Testis (tissue), 3 donors: Measurements from ENCODE around the gene SYNPO2L. TPM values are rescaled to one million over a fixed set of nuclear protein-coding genes. Genes with fewer than 3 reads are reported as not detected.

Experiments used
- DNase-seq: peaks from one replicate; pipeline ENCODE4 v3.0.0-alpha.2; 2019
- H3K27ac ChIP-seq, 2 donors: fragments of 200-600 bp; sonication (generic); one replicate each; pipeline ENCODE4 v1.5.1; 2019
- H3K27me3 ChIP-seq: fragments of 200-600 bp; sonication (generic); one replicate; pipeline ENCODE4 v1.5.1; 2019
- H3K36me3 ChIP-seq: fragments of 200-600 bp; sonication (generic); one replicate; pipeline ENCODE4 v1.5.1; 2017; ENCODE audit warnings: low read depth; ENCODE audit errors: missing control alignments
- H3K4me1 ChIP-seq: fragments of 200-600 bp; sonication (generic); one replicate; pipeline ENCODE4 v1.5.1; 2019
- H3K4me3 ChIP-seq, 2 donors: fragments of 200-600 bp; sonication (generic); one replicate each; pipeline ENCODE4 v1.5.1; 2017 to 2019
- H3K9me3 ChIP-seq: fragments of 200-600 bp; sonication (generic); one replicate; pipeline ENCODE4 v1.5.1; 2017
- CTCF ChIP-seq, 3 experiments: fragments of 450-650 bp in 2 of 3; fragments of 200-600 bp in 1 of 3; sonication (generic) in 1 of 3; IDR thresholded peaks; one replicate each; pipeline ENCODE4 v1.5.1; 2016 to 2019; ENCODE audit warnings: antibody characterized with exemption in 3 of 3, mild to moderate bottlenecking in 2 of 3, moderate library complexity in 1 of 3
- POLR2A ChIP-seq: fragments of 450-650 bp; IDR thresholded peaks from one replicate; pipeline ENCODE4 v1.6.1; 2017; ENCODE audit warnings: antibody characterized with exemption, mild to moderate bottlenecking, moderate library complexity
- WGBS, 2 donors: methylation state at CpG; one replicate each; pipeline ENCODE4 v1.1.5; 2018; 5-methylcytosine and 5-hydroxymethylcytosine counted together
- intact Hi-C: fragments of 100-400 bp; cut with DNase I; formaldehyde crosslinking; loops from one replicate; pipeline ENCODE4 v1.15.1; 2023; ENCODE audit warnings: low total_unique reads
- polyA plus RNA-seq: library from polyadenylated mRNA; stranded (reverse); fragments of 350-450 nt; fragmentation: Illumina TruSeq; extraction: RNeasy Lipid Tissue Mini Kit (QIAGEN cat#74804); gene quantifications from one replicate; pipeline ENCODE4 v1.2.3, GENCODE V29; 2014; ENCODE audit warnings: low read depth, low replicate concordance; ENCODE audit not compliant: insufficient read depth
- total RNA-seq, 2 donors: library from RNA; depleted of rRNA; stranded (reverse); fragments of >200 nt; gene quantifications; one replicate each; pipeline ENCODE4 v1.2.3, GENCODE V29; 2016

The SYNPO2L gene
- total and polyA plus RNA-seq, 3 donors from 2014 or later: 0.31 to 2.3 (median 0.31) TPM

DNA sequence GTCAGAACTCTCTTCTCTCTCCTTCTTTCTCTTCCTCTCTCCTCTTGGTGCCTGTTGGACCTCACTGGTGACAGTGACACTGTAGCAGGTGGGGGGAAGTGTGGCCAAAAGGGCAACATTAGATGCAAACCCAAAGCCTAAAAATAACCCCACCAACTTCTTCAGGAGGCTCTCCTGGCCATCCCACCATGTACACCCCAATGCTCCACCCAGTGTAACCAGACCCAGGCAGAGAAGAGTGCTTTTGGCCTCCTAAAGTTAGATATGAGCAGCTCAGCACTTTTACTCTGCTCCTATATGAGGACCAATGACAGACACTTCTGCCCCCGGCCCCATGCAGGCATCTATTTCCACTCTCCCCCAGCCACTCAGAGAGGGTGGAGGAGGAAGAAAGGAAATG is 20.0 kb downstream of the SYNPO2L start:
- Histone ChIP-seq H3K4me3 (no peak overlapping the region), H3K36me3 (no peaks in the 10 kb centered on the region), H3K9me3 (no peaks in the 10 kb centered on the region), H3K4me1 (no peaks in the 10 kb centered on the region), H3K27ac (no peak overlapping the region), H3K27me3 (no peaks in the 10 kb centered on the region)
- TF ChIP-seq POLR2A (no peak), CTCF (IDR thresholded peaks at IDR 0.05) (no peak)
- 54 to 71% methylated on average over 1 of the region's 1 CpG for WGBS, 2 donors
- intact Hi-C loops: no loop called here
- DNase-seq: no peak

GRCh38 chr10:73634421-73634820 is 21.4 kb downstream of the SYNPO2L start:
- no peak overlapping the region for H3K4me3 ChIP-seq
- WGBS, 2 donors: 62 to 64% methylated on average over 4 to 5 of the region's 5 CpGs
- no peaks in the 10 kb centered on the region for H3K27me3 ChIP-seq
- H3K9me3 ChIP-seq: no peaks in the 10 kb centered on the region
- H3K27ac ChIP-seq: no peak overlapping the region
- TF ChIP-seq CTCF (IDR thresholded peaks at IDR 0.05): no peak
- H3K4me1 ChIP-seq: no peaks in the 10 kb centered on the region
- intact Hi-C loops: no loop called here
- no peak for DNase-seq
- H3K36me3 ChIP-seq: no peaks in the 10 kb centered on the region

DNA sequence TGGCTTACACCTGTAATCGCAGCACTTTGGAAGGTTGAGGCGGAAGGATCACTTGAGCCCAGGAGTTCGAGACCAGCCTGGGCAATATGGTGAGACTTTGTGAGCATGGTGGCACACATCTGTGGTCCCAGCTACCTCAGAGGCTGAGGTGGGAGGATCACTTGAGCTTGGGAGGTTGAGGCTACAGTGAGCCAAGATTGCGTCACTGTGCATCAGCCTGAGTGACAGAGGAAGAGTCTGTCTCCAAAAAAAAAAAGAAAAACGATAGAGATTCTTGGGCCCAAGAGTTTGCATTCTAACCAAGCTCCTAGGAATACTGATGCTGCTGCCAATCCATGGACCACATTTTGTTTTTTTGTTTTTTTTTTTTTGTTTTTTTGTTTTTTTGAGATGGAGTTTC is 26.7 kb downstream of the SYNPO2L start:
- Histone ChIP-seq H3K4me1 (no peaks in the 10 kb centered on the region), H3K36me3 (no peaks in the 10 kb centered on the region), H3K27me3 (no peaks in the 10 kb centered on the region), H3K9me3 (no peaks in the 10 kb centered on the region), H3K27ac (no peak overlapping the region), H3K4me3 (no peak overlapping the region)
- no peak for DNase-seq
- intact Hi-C loops: no loop called here
- TF ChIP-seq CTCF (IDR thresholded peaks at IDR 0.05): no peak
- TF ChIP-seq POLR2A: no peak
- WGBS, 2 donors: 93 to 94% methylated on average over 5 of the region's 5 CpGs

GRCh38 chr10:73628405-73628804 is 27.4 kb downstream of the SYNPO2L start:
- intact Hi-C loops: no loop called here
- TF ChIP-seq CTCF (IDR thresholded peaks at IDR 0.05) (no peak), POLR2A (no peak)
- no peaks in the 10 kb centered on the region for H3K9me3 ChIP-seq
- H3K27ac ChIP-seq: no peak overlapping the region
- no peak overlapping the region for H3K4me3 ChIP-seq
- no peaks in the 10 kb centered on the region for H3K36me3 ChIP-seq
- DNase-seq: no peak
- H3K27me3 ChIP-seq: no peaks in the 10 kb centered on the region
- H3K4me1 ChIP-seq: no peaks in the 10 kb centered on the region
- WGBS, 2 donors: 70 to 78% methylated on average over 7 of the region's 7 CpGs

DNA sequence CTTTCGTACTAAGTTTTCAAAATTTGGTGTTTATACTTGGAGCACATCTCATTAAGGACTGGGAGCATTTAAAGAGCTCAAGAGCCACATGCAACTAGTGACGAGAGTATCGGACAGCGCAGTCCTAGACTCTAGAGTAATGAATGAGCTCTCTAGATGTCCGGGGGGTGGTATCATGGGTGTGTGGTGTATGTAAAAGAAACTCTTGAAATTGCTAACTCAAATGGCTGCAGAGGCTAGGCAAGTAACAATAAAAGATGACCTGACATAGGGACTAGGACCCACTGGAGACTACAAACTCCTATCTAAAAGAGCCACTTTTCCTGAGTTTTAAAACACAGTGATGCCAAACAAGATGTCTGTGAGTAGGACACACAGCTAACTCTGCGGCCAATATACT is 28.5 kb downstream of the SYNPO2L start:
- 56 to 69% methylated on average over 6 of the region's 6 CpGs for WGBS, 2 donors
- Histone ChIP-seq H3K27ac (no peak overlapping the region), H3K36me3 (no peaks in the 10 kb centered on the region), H3K4me1 (no peaks in the 10 kb centered on the region), H3K9me3 (no peaks in the 10 kb centered on the region), H3K4me3 (no peak overlapping the region), H3K27me3 (no peaks in the 10 kb centered on the region)
- intact Hi-C loops: no loop called here
- TF ChIP-seq CTCF (IDR thresholded peaks at IDR 0.05) (no peak), POLR2A (no peak)
- DNase-seq: no peak
